Measurements from ENCODE around the gene HBA2. TPM values are rescaled to one million over a fixed set of nuclear protein-coding genes. Genes with fewer than 3 reads are reported as not detected.
"Not testable (repeated sequence)": the region's sequence is repeated elsewhere in the genome, so short reads cannot be mapped to it uniquely, and the experiment has no call there.

Gene HBA2
- total RNA-seq, 1 donor from 2014 or later = not detected

GRCh38 chr16:200388-200787 lies 27.7 kb downstream of the HBA2 start:
- no peak overlapping the region for H3K4me3 Mint-ChIP-seq
- no peaks in the 10 kb centered on the region for H3K27me3 Mint-ChIP-seq (ENCODE audit: insufficient read depth, low read depth)
- H3K36me3 Mint-ChIP-seq = peaks cover 25% of the 10 kb centered on the region
- Histone ChIP-seq H3K4me3 (no peak overlapping the region), H3K36me3 (peaks cover 10% of the 10 kb centered on the region), H4K20me1 (ENCODE audit: low read depth) (peaks cover 16% of the 10 kb centered on the region), H3K4me1 (no peaks in the 10 kb centered on the region), H3F3A (ENCODE audit: low read depth) (no peaks in the 10 kb centered on the region), H2AFZ (replicated peaks) (no peak overlapping the region), H3K27me3 (no peaks in the 10 kb centered on the region), H3K9ac (no peak overlapping the region), H3K9me3 (ENCODE audit: low read depth) (no peaks in the 10 kb centered on the region), H3K4me2 (no peak overlapping the region), H3K79me2 (ENCODE audit: low read depth) (peaks cover 10% of the 10 kb centered on the region), H3K27ac (no peak overlapping the region)
- no peaks in the 10 kb centered on the region for H3K9me3 Mint-ChIP-seq
- no peak for DNase-seq (ENCODE audit: low spot score)
- TF ChIP-seq EZH2phosphoT487 (IDR thresholded peaks at IDR 0.05) (no peak), EZH2 (IDR thresholded peaks at IDR 0.05) (no peak), CTCF (IDR thresholded peaks at IDR 0.05) (no peak)
- H3K27ac Mint-ChIP-seq = no peak overlapping the region
- H3K4me1 Mint-ChIP-seq = no peaks in the 10 kb centered on the region

- Histone ChIP-seq H3K4me2 (no peak overlapping the region), H3K4me3 (no peak overlapping the region), H2AFZ (replicated peaks) (no peak overlapping the region), H3K9me3 (ENCODE audit: low read depth) (no peaks in the 10 kb centered on the region), H3K9ac (no peak overlapping the region), H3K27ac (no peak overlapping the region), H3K36me3 (peaks cover 14% of the 10 kb centered on the region), H3F3A (ENCODE audit: low read depth) (no peaks in the 10 kb centered on the region), H3K4me1 (no peaks in the 10 kb centered on the region), H4K20me1 (ENCODE audit: low read depth) (peaks cover 23% of the 10 kb centered on the region), H3K27me3 (no peaks in the 10 kb centered on the region), H3K79me2 (ENCODE audit: low read depth) (peaks cover 15% of the 10 kb centered on the region)
- H3K9me3 Mint-ChIP-seq = no peaks in the 10 kb centered on the region
- no peaks in the 10 kb centered on the region for H3K27me3 Mint-ChIP-seq (ENCODE audit: insufficient read depth, low read depth)
- no peaks in the 10 kb centered on the region for H3K4me1 Mint-ChIP-seq
- TF ChIP-seq EZH2 (IDR thresholded peaks at IDR 0.05) (no peak), EZH2phosphoT487 (IDR thresholded peaks at IDR 0.05) (no peak), CTCF (IDR thresholded peaks at IDR 0.05) (no peak)
- no peak overlapping the region for H3K27ac Mint-ChIP-seq
- no peak overlapping the region for H3K4me3 Mint-ChIP-seq
- H3K36me3 Mint-ChIP-seq = peaks cover 31% of the 10 kb centered on the region
- no peak for DNase-seq (ENCODE audit: low spot score)
These were observed 30.6 kb downstream of the HBA2 start for GRCh38 chr16:203246-203645.

- Histone ChIP-seq H4K20me1 (ENCODE audit: low read depth) (peaks cover 27% of the 10 kb centered on the region), H3K36me3 (peaks cover 11% of the 10 kb centered on the region), H3K79me2 (ENCODE audit: low read depth) (peaks cover 23% of the 10 kb centered on the region)
- H3K27ac Mint-ChIP-seq; H3K9me3 ChIP-seq (ENCODE audit: low read depth); H3K4me1 ChIP-seq; H3K27me3 ChIP-seq; DNase-seq (ENCODE audit: low spot score); H3K4me2 ChIP-seq; H3K4me1 Mint-ChIP-seq; H3K4me3 ChIP-seq; H3K4me3 Mint-ChIP-seq; H3K27me3 Mint-ChIP-seq (ENCODE audit: insufficient read depth, low read depth); H3K9ac ChIP-seq; H3F3A ChIP-seq (ENCODE audit: low read depth); H3K9me3 Mint-ChIP-seq; H3K27ac ChIP-seq; H2AFZ ChIP-seq (replicated peaks): not testable (repeated sequence)
- H3K36me3 Mint-ChIP-seq = peaks cover 34% of the 10 kb centered on the region
These were observed 31.4 kb downstream of the HBA2 start for GRCh38 chr16:204046-204445.

GRCh38 chr16:209359-209758 lies 36.7 kb downstream of the HBA2 start:
- H2AFZ ChIP-seq (replicated peaks); H3K27me3 ChIP-seq; H3K9ac ChIP-seq; H3K9me3 Mint-ChIP-seq; H3K4me3 ChIP-seq; H3K4me3 Mint-ChIP-seq; H3K27ac ChIP-seq; H3K4me1 ChIP-seq; H3K9me3 ChIP-seq (ENCODE audit: low read depth); H3K27me3 Mint-ChIP-seq (ENCODE audit: insufficient read depth, low read depth); H3K36me3 ChIP-seq; H3K4me2 ChIP-seq; H3K4me1 Mint-ChIP-seq; H3F3A ChIP-seq (ENCODE audit: low read depth); H3K27ac Mint-ChIP-seq; DNase-seq (ENCODE audit: low spot score): not testable (repeated sequence)
- H3K36me3 Mint-ChIP-seq = peaks cover 28% of the 10 kb centered on the region
- peaks cover 68% of the 10 kb centered on the region for H3K79me2 ChIP-seq (ENCODE audit: low read depth)
- H4K20me1 ChIP-seq (ENCODE audit: low read depth) = peaks cover 70% of the 10 kb centered on the region

GRCh38 chr16:211631-212180 lies 39.0 kb downstream of the HBA2 start:
- H3K4me1 ChIP-seq; H3K9ac ChIP-seq; H2AFZ ChIP-seq (replicated peaks); H3K9me3 ChIP-seq (ENCODE audit: low read depth); H3K9me3 Mint-ChIP-seq; H3K4me3 Mint-ChIP-seq; H3K27ac Mint-ChIP-seq; H3F3A ChIP-seq (ENCODE audit: low read depth); H3K4me3 ChIP-seq; H3K27ac ChIP-seq; H3K27me3 ChIP-seq; H3K27me3 Mint-ChIP-seq (ENCODE audit: insufficient read depth, low read depth); DNase-seq (ENCODE audit: low spot score); H3K4me1 Mint-ChIP-seq; H3K4me2 ChIP-seq: not testable (repeated sequence)
- H4K20me1 ChIP-seq (ENCODE audit: low read depth) = peaks cover 91% of the 10 kb centered on the region
- H3K36me3 ChIP-seq = peaks cover 18% of the 10 kb centered on the region
- peaks cover 28% of the 10 kb centered on the region for H3K36me3 Mint-ChIP-seq
- peaks cover 89% of the 10 kb centered on the region for H3K79me2 ChIP-seq (ENCODE audit: low read depth)

Measured in neural progenitor cell (in vitro differentiated cells).